ENCODE results near the gene OR51F2. TPM values are rescaled to one million over a fixed set of nuclear protein-coding genes. Genes with fewer than 3 reads are reported as not detected.
A peak's percentile ranks its signal among the peaks of the same experiment; 100 is the strongest.
"Not testable (repeated sequence)": the region's sequence is repeated elsewhere in the genome, so short reads cannot be mapped to it uniquely, and the experiment has no call there.

The OR51F2 gene
- total and polyA plus RNA-seq, 8 donors: not detected

- H3K4me1 ChIP-seq: peaks cover 0 to 10% (median 2%) of the 10 kb centered on the region in 4 donors
- peaks cover 0 to 6% (median 0%) of the 10 kb centered on the region in 4 donors for H3K9me3 ChIP-seq
- intact Hi-C loops (cut with DNase I; ENCODE audit: low total_unique reads): no loop called here
- H3K27ac ChIP-seq: no peak overlapping the region
- no peak for TF ChIP-seq CTCF (IDR thresholded peaks at IDR 0.05)
- TF ChIP-seq POLR2AphosphoS5 (IDR thresholded peaks at IDR 0.05): peak in 1 of 3 donors; percentile 50
- 3 to 10% (median 5%) methylated on average over 4 of the region's 4 CpGs for WGBS, 5 donors
- H3K36me3 ChIP-seq: no peaks in the 10 kb centered on the region
- peak; percentile 38 to 61 for DNase-seq
- no peak overlapping the region for H3K4me3 ChIP-seq
- H3K27me3 ChIP-seq: no peaks in the 10 kb centered on the region
Measured at GRCh38 chr11:4851033-4851432, 29.9 kb downstream of the OR51F2 start.

- intact Hi-C loops (cut with DNase I; ENCODE audit: low total_unique reads); DNase-seq; H3K4me1 ChIP-seq; H3K27me3 ChIP-seq; H3K27ac ChIP-seq; H3K36me3 ChIP-seq; H3K9me3 ChIP-seq; H3K4me3 ChIP-seq: not testable (repeated sequence)
- WGBS, 5 donors: 77 to 89% (median 85%) methylated on average over 7 of the region's 7 CpGs
Measured at GRCh38 chr11:4854286-4854685, 33.2 kb downstream of the OR51F2 start.

GRCh38 chr11:4862447-4863236, 41.5 kb downstream of the OR51F2 start:
- DNase-seq: no peak
- no peak overlapping the region for H3K4me3 ChIP-seq
- no peaks in the 10 kb centered on the region for H3K27me3 ChIP-seq
- H3K4me1 ChIP-seq: no peaks in the 10 kb centered on the region
- H3K36me3 ChIP-seq: no peaks in the 10 kb centered on the region
- TF ChIP-seq POLR2A (IDR thresholded peaks at IDR 0.05): no peak
- TF ChIP-seq EP300 (IDR thresholded peaks at IDR 0.05): no peak
- TF ChIP-seq POLR2AphosphoS5 (IDR thresholded peaks at IDR 0.05): no peak
- TF ChIP-seq CTCF (IDR thresholded peaks at IDR 0.05): no peak
- peaks cover 0 to 4% (median 0%) of the 10 kb centered on the region in 4 donors for H3K9me3 ChIP-seq
- no peak overlapping the region for H3K27ac ChIP-seq
- intact Hi-C loops (cut with DNase I; ENCODE audit: low total_unique reads): no loop called here

DNA sequence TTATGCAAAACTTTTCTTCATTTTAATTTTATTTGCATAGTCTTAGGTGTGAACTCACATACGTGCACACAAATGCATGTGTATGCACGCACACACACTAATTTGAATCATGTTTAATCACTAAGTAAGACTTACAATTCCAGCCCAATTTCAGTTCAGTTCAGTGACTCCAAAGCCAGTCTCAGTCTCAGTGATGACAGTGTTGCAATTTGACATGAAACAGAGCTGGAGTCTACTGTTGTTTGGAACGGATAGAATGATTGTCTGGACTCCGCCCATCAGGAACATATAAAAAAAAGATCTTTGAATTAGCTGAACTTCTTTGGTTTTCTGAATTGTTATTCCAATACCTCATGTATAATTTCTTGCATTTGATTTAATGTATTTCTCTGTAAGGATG, 42.8 kb downstream of the OR51F2 start:
- intact Hi-C loops (cut with DNase I; ENCODE audit: low total_unique reads): no loop called here
- no peaks in the 10 kb centered on the region for H3K27me3 ChIP-seq
- WGBS, 5 donors: 80 to 93% (median 84%) methylated on average over 4 of the region's 4 CpGs

More for the DNA sequence above, 42.8 kb downstream of the OR51F2 start:
- Histone ChIP-seq H3K27ac (no peak overlapping the region), H3K36me3 (no peaks in the 10 kb centered on the region), H3K4me1 (no peaks in the 10 kb centered on the region), H3K4me3 (no peak overlapping the region), H3K9me3 (peaks cover 0 to 4% (median 0%) of the 10 kb centered on the region in 4 donors)
- no peak for DNase-seq
- TF ChIP-seq POLR2AphosphoS5 (IDR thresholded peaks at IDR 0.05) (no peak), EP300 (IDR thresholded peaks at IDR 0.05) (no peak), CTCF (IDR thresholded peaks at IDR 0.05) (no peak)
